Measurements from ENCODE around the gene SLC18A2. TPM values are rescaled to one million over a fixed set of nuclear protein-coding genes. Genes with fewer than 3 reads are reported as not detected.
A peak's percentile ranks its signal among the peaks of the same experiment; 100 is the strongest.

The SLC18A2 gene
- total RNA-seq, 1 donor from 2014 or later: 4.1 TPM

DNA sequence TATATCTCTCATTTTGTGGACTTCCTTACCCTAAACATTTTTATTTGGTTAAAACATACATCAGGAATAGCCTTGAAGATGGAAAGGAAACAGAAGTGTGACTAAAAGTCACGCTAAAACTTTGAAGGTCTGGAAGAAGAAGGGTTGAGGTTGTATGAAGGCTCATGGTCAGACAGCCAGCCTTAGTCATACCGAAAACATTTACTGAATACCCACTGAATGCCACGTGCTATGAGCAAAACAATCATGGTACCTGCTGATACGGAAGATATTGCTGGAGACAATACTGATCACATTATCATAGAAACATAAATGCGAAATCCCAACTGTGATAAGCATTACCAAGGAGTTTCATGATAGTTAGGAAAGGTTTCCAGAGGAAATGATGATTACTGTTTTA, 70.3 kb downstream of the SLC18A2 start:
- DNase-seq (ENCODE audit: low spot score): no peak

- DNase-seq (ENCODE audit: low spot score): no peak
These were observed 71.5 kb downstream of the SLC18A2 start for GRCh38 chr10:117312430-117312829.

- DNase-seq (ENCODE audit: low spot score): no peak
These were observed 72.7 kb downstream of the SLC18A2 start for GRCh38 chr10:117313641-117314040.

- no peak for DNase-seq (ENCODE audit: low spot score)
These were observed 75.8 kb downstream of the SLC18A2 start for GRCh38 chr10:117316701-117317100.

- DNase-seq (ENCODE audit: low spot score): no peak
These were observed 78.0 kb downstream of the SLC18A2 start for GRCh38 chr10:117318909-117319308.

DNA sequence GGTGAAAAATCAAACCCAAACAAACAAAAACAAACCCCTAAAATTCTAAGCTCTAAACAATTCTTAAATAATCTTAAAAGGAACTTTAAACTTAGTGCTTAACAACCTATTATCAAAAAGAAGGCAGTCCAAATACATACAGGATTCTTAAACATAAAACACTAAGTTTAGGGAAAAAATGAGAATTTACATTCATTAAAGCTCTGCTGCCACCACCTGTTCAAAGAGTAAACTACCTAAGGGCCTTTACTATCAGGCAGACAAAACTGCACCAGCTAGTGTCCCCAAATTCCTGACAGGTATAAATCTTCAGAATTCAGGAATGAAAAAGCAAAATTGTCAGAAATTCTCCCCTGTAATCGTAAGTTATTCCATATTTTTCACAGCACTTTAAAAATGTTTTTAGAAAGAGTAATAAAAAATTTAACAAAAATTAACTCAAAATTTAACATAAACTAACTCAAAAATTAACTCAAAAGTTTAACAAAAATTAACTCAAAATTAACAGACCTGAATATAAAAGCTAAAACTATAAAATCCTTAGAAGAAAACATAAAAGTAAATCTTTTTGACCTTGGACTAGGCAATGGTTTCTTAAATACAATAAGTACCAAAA, 79.2 kb downstream of the SLC18A2 start:
- DNase-seq (ENCODE audit: low spot score): peak; percentile 29

GRCh38 chr10:117322260-117322659, 81.3 kb downstream of the SLC18A2 start:
- no peak for DNase-seq (ENCODE audit: low spot score)

DNA sequence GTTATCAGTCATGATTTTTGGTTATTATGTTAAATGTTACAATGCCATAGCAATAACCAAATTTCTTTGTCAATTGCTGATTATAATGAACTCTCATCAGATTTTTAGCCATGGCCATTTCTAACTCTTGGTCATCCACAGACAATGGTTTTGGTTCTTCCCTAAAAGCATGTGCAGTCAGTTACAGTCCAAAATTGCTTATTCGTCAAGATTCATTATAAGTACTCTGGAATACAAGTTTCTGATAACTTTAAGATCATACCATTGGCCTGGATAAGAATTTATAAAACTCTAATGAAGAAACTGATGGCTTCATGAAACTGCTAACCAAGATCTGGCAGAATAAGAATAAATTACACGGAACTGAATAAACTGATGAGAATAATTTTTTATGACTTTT, 83.5 kb downstream of the SLC18A2 start:
- no peak for DNase-seq (ENCODE audit: low spot score)

DNA sequence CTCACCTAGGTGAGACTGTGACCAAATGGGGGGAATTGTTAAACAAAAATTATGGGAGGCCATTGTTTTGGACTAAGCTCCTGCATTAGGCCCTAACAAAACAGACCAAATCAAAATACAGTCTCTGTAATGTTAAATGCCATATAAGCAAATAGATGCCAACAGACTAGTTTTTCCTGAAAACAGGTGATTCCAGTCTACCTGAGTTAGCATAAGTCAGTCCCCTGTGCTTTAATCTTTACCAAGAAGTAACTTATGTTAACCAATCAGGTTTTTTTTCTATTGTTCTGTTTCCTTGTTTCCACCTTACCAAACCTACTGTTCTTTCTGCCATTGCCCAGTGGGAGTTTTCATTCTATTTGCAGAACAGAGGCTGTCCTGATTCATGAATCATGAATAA, 86.3 kb downstream of the SLC18A2 start:
- DNase-seq (ENCODE audit: low spot score): no peak

Other genes starting within 250 kb of the SLC18A2 start
- gene SHTN1, start 235.9 kb upstream of the SLC18A2 start, total RNA-seq (ENCODE audit: insufficient read depth, low replicate concordance): 1.4 TPM
- gene VAX1, start 102.8 kb upstream of the SLC18A2 start, total RNA-seq (ENCODE audit: insufficient read depth, low replicate concordance): 0.96 TPM
- not detected for gene KCNK18, start 43.6 kb upstream of the SLC18A2 start, total RNA-seq (ENCODE audit: insufficient read depth, low replicate concordance)
- 17.1 TPM for gene PDZD8, start 134.3 kb downstream of the SLC18A2 start, total RNA-seq (ENCODE audit: insufficient read depth, low replicate concordance)